Mesenteric fat pad (tissue), 1 donor: Measurements from ENCODE around the gene TRIM2. TPM values are rescaled to one million over a fixed set of nuclear protein-coding genes. Genes with fewer than 3 reads are reported as not detected.

Experiments
- DNase-seq: peaks from one replicate; pipeline ENCODE4 v3.0.0-alpha.2; 2020; ENCODE audit warnings: low spot score
- total RNA-seq: library from RNA; stranded (reverse); fragmentation: NEBNext Ultra II Directional; extraction: Animal tissue kit (Norgen Biotek cat#: 25700); gene quantifications from one replicate; pipeline ENCODE4 v1.2.1, GENCODE V29; 2021
- donor health status: DM: yes; HTN: yes; CAD: no.

Gene TRIM2
- total RNA-seq, 1 donor from 2014 or later, result 17.6 TPM

DNA sequence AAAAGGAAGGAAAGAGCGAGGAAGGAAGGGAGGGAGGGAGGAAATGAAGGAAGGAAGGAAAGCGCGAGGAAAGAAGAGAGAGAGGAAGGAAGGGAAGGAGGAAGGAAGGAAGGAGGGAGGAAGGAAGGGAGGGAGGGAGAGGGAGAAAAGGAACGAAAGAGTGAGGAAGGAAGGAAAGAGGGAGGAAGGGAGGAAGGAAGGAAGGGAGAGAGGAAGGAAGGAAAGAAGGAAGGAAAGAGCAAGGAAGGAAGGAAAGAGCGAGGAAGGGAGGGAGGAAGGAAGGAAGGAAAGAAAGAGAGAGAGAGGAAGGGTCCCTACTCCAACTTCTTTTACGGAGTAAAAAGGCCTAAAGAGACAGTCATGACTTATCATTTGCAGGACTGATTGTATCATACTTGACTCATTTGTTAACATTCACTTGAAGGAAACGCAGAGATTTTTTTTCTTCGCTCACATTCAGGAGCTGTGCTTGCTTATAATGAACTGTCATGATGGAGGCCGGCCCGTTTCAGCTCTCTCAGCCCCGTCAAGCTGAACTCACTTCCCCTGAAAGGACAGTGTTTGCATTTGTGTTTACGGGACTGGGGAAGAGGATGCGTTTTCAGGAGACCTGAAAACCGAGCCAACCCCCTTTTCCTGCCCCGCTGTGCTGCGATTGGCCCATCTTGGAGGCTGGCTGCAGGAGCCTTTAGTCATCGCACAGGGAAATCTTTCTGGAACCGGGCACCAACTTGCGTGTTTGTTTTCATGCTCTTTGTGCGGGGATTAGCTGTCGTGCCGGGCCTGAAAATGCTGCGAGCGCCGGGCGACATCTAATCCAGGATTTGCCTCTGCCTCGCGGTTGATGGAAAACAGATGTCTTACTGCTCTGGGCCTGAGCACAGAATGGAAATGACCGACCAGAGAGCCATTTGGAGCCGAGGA is 17.8 kb downstream of the TRIM2 start:
- no peak for DNase-seq

DNA sequence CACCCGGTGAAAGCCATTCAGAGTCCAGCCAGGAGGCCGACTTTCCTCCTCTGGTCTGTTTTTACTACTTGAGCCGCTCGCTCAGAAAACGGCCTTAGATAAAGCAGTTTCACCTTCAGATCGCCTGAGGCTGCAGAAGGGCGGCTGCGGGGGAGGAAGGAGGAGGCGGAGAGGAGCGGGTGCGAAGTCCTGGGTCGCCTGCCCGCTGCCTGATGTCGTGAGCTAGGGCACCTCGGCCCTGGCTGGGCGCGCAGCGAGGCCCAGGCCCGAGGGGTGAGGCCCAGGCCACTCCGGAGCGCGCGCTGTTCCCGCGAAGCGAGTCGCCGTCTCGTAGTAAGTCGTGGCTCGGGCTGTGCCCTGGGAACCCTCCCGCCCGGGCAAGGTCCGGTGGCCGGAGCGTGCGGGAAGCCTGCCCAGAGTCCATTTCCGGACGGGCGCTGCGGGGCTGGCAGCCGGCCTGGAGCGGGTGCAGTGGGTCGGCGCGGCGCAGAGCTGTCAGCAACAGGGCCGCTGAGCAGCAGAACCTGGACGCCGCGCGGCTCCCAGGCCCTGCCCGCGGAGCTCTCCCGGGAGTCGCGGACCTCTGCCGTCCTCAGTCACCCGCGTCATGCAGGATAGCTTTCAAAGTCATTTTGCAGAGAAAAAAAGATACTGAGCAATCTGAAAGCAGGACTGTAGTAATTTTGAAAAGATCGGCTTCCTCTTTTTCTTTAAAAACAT is 18.6 kb downstream of the TRIM2 start:
- no peak for DNase-seq

DNA sequence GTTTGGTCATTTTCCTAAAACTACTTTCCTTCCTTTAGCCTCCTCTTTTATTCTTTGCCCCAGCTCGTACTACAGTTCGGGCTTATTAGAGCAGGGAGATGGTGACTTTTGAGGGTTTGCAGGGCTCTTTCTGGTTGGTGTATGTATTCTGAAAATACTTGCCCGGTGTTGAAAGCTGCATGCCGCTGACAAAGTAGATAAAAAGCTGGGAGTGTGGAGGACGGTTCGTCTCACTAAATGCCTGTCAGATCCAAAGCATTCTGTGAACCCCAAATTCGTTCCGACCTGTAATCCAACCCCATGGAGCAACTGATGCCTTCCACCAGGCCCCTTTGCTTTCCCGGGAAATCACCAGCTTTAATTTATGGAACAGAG is 19.2 kb downstream of the TRIM2 start:
- no peak for DNase-seq

DNA sequence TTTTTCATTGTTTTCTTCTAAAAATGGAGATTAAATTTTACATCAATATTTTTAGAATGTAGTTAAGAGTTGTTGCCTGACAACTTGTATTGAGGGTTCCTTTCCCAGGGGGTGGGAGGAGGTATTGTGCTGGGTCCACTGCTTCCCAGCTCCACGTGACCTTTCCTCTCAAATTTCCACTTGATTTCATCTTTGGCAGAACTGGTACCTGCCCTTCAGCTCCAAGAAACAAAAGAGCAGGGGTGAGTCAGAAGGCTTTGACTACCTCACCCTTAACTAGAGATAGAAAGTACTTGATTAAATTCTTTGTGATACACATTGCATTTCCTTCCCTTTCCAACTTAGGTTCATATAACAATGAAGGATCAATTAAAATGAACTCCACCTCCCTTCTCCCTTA is 19.7 kb downstream of the TRIM2 start:
- DNase-seq, result no peak

DNA sequence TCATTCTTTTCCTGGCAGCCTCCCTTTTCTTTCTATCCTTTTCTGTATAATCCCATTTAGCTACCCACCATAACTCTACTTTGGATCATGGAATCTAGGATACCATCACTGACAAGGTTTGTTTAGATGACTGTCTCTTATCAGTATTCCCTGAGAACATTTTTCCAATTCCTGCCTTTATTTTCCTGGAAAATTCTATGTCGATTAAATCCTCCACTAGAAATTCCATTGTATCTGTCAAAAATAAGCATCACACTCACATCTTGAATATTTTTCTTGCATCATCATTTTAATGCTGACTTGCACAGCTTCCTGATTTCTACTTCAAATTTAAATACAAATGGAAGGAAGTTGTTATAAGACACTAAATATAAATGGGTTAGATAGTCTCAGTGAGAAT is 20.2 kb downstream of the TRIM2 start:
- no peak for DNase-seq

DNA sequence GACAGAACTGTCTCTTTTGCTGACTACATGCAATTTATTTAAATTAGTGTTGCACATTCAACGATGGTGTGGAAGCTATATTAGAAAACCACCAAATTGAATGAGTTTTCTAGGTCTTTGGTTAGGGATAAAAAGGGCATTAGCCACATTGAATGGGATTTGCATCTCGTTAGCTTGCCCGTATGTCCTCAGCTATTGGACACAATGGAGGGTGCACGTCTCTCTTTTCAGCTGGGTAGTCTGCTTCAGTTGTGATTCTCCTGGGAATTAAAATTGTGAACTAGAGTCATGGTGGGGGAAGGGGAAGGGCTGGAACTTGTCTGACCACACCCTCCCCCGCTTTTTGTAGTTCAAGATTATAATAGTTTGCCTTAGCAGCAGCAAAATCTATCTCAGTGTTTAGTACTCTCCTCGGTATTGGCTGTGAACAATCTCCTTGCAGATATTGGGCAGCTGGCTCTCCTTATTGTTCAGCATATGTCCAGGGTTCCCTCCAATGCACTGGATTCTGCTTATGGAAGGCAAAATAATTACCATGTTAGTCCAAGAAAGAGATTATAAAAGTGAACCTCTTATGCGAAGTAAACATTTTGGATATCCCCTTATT is 23.3 kb downstream of the TRIM2 start:
- DNase-seq, result no peak

DNA sequence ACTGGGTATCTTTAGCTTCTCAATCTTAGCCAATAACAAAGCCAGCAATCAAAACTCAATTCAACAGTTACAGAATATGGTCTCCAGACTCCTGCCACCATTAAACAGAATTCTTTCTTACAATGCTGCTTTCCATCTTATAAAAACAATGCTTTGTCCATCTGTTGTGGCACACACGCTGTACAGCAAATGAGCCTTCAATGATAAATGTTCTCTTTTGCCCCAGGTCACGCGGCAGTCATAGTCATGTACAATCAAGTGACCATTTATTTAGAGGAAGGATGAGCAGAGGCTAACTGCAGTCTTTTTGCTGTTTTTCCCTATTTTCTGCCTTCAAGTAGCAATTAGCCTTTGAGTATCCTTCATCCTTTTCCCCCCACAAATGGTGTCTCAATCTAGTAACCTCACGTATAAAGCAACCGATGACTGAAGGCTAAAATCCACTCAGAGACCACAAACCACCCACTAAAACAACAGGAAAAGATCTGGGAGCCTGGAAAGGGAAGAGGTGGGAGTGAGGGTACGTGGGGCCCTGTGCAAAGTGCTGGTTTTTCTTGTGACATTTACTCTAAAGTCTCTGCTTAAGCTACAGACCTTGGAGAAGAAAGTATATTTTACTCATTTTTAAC is 24.4 kb downstream of the TRIM2 start:
- no peak for DNase-seq

DNA sequence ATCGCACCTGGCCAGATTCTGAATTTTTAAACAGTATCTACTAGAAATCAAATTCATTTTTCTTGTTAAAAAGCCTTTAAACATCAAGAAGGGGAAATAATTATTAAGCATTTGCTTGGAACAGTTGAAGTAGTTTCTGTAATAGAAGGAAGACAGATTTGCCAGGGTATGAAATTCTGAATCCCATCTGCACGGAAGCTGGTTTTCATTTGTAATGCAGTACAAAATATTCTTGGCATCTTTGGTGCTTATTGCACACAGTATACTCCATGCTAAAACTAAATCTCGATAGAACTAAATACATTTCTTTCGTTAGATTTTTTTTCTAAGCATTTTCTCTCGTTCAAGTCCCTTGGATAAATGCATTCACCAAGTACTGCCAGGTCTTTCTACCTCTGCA is 25.3 kb downstream of the TRIM2 start:
- DNase-seq, result no peak

DNA sequence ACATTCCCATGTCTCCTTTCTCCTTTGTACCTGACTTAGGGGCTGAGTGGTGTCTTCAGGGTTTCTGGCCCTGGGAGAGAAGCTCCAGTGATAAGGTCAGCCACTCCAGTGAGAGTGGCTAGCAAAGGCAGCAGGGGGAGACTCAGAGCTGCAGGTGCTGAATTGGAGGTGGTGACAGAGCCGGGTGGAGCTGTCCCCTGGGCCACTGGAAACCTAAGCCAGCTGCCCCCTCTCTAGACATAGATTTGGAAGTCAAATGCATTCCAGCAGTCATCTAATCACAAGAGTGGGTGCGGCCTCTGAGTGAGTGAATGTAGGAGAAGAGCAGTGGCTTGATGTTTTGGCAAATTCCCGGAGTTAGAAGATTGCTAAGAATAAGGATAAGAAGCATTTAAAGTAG is 28.5 kb downstream of the TRIM2 start:
- DNase-seq, result no peak

DNA sequence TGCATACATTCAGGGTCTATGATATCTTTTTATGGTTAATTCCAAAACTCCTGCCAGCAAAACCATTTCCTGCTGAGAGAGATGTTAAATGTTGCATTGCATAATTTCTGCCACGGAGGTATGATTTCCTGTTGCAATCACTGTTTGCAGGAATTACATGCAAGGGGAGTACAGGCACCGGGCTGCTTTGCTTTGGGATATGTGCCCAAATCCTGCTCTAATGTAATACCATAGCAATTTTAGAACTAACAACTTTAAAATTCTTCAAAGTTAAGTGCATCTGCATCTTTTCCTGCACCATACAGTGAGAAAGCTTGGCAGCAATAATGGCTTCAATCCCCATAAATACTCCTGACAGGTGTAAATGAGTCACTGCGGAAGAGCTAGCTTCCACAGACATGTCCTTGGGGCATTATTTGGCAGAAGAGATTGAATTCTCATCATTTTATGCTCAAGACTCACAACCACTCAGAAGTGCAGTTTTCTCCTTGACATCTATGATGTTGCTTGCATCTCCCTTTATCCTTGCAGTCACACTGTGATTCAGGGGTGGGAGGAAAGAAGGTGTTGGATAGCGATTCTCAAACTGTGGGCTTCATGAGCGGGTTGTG is 29.6 kb downstream of the TRIM2 start:
- DNase-seq, result no peak

DNA sequence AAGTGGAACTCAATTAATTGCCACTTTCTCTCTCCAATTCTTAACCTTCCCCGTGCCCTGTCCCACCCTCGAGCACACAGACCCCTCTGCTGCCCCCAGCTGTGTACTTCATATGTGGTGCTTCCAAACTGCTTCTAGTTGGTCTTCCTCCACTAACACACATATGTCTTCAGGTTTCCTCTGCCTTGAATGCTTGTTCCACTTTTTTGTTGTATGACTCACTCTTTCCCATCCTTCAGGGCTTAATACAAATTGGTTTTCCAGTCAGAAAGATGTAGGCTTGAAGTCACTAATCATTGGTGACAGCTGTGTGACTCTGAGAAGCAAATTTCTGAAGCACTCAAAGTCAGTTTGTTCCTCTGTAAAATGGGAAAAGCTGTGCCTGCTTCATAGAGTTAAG is 30.6 kb downstream of the TRIM2 start:
- DNase-seq, result no peak

DNA sequence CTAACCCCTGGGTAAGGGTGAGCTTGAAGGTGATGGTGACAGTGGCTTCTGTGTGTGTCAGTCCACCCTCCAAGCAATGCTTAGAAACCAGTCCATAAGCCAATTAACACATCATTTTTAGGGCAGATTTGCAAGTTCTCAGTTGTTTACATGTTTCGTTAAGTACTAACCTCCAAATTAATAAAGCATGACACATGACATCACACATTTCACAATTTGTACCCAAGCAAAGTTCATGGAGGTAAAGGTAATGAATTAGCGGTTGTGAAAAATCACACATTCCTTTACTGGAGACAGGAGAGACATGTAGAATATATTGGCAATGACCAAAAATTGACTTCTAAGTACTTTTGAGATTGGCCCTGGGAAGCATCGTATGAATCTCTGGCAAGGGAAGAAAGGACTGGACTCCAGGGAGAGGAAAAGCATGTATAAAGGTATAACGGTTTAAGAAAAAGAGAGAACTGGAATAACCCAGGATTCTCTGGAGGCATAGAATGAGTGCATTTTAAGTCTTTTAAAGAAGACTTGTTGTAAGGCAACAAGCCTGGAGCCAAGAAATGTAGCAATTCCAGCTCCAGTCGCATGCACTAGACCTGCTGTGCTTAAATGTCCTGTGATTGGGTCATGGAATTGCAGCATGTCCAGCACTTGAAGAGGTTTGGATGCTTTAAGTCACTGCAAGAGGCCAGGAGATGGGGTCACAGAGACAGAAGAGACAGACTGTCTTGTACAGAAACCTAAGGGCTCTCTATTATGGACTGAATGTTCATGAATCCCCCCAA is 34.1 kb downstream of the TRIM2 start:
- no peak for DNase-seq

DNA sequence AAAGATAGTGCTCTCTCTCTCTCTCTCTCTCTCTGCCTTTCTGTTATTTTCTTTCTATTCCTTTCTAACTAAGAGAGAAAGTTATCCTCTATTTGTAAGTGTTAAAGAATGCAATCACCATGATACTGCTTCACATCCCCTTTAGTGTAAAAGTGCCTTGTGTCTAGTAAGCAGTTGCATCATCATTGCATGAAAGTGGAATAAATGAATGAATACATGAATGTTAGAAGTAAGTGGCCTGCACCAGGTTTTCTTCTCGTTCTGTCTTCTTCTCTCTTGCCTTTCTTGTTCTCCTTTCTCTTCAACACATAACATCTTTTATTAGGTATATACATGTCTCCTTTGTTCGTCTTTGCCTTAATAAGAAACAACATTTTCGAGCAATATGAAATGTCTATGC is 35.2 kb downstream of the TRIM2 start:
- no peak for DNase-seq

DNA sequence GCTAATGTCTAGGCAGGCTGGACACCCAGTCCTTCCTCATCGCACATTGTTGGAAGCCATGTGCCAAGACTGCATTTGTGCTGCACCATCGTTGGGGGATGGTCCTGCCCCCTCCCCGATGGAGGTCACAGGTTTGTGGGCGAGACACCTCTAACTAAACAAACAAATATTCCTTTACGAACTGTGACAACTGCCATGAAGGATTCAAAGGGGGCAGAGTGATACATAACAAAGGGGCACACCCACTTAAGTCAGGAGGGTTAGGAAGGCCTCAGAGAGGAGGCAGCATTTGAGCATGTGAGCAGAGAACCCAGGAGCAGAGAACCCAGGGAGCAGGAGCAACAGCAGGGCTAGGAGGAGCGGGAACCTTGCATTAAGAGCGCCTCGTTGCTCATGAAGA is 37.1 kb downstream of the TRIM2 start:
- no peak for DNase-seq

DNA sequence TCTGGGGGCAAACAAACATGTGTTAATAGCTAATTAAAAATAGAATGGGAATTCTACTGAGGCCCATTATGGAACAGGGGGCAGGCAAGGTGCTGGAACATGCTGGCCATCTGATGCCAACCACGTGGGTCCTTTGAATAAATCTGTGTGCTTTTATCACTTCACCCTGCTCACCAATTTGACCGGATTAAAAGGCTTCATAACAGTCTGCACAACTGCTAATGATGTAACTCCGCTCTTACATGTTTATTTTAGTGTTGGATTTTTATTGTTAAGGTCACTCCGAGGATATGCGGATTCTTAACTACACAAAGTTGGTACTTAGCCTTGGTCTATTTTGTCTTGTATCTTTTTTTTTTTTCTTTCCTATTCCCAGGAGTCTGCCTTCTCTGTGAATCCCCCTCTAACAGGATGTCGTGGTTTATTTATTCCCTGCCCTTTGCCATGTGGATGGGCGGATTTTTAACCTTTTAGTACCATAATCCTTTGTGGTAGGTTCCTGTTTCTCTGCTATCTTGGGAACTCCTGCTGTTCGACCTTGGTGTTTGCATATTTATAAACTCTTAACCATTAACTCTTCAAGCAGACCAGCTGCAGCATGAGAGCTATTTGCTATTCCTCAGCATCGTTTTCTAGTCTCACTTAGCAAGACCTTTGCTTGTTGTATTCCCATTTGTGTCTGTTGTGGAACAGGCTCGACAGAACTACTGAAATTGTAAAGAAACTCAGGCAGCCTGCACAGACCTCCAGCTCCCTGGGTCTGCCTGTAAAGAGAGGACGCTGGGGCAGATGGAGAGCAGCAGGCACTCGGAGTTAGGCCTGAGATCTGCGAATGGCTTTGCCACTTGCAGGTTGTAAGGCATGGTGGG is 38.0 kb downstream of the TRIM2 start:
- DNase-seq, result no peak

DNA sequence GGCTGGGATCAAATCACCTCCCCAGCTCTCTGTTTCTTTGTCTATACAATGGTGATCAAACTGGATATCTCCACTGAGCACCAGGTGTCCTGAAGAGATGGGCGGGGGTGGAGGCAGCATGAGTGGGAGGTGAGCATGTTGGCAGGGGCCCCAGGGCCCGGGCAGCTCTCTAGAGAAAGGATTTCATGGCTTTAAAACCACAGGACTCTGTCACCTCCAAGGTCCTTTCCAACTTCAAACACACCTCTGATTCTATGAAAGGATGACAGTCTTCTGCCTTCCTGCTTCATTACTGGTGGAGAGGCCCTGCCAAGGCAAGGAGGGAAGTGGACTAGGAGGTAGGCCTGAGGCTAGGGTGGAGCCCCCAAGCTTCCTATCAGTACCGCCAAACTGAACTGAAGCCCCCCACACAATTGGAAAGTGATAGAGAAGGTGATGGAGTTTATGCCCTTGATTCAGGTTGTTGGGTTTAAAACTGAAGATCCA is 38.6 kb downstream of the TRIM2 start:
- no peak for DNase-seq

DNA sequence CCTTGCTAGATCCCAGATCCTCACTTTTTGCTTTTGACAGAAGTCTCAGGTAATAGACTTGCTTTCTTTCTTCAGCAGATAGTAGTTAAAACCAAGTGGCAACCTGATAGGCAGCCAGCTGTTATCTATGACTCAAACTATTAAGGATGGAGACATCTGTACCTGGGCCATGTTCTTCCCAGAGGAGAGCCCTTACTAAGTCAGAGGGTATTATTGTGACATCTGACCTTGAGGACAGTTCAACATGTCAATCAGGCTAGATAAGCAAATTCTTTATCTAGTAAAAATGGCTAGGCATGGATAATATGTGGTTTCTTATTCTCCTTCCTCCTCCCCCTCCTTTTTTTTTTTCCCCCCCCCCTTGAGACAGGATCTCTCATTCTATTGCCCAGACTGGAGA is 39.2 kb downstream of the TRIM2 start:
- DNase-seq, result no peak

DNA sequence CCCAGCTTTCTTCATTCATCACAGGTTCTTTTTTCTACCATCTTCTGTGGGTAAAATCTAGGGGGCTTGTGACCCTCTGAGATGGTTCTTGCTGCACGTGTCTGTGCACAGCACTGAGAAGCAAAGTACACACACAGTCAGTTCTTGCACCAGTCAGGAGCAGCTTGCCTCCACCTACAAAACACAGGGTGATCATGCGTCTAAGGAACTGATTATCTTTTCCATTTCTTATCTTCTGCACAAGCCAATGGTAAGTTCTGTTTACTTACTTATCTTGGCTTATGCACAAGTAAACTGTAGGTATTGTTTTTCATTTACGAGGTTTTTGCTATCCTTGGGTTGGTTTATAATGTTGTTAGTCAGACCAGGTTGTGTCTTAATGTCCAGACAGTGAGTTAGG is 40.7 kb downstream of the TRIM2 start:
- no peak for DNase-seq

DNA sequence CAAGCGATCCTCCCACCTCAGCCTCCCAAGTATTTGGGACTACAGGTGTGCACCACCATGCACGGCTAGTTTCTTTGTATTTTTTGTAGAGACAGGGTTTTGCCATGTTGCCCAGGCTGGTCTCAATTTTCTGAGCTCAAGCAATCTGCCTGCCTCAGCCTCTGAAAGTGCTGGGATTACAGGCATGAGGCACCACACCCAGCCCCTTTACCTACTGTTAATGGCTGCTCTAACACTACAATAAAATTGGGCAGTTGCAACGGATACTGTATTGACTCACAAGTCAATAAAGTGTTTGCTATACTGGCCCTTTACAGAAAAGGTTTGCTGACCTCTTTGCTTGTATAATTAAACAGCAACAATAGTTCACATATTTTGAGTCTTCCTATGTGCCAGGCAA is 41.5 kb downstream of the TRIM2 start:
- DNase-seq, result no peak
